CD4-positive, alpha-beta T cell treated with Interleukin-1 beta for 1 hour (primary cell): ENCODE measurements around the gene DHX9.

Experiments used
- DNase-seq, 2 donors: peaks; one replicate each; pipeline ENCODE4 v3.0.0-alpha.2; 2020 to 2022

Gene DHX9

GRCh38 chr1:182839209-182840066 is at the start of gene DHX9:
Gene DHX9 (plus strand): TSS chr1:182839347. CDS start chr1:182842567, 3,220 bp downstream.
- DNase-seq = peak; percentile 93 to 95

GRCh38 chr1:182791281-182792179 is 47.6 kb upstream of the DHX9 start:
- DNase-seq = no peak

GRCh38 chr1:182794091-182794490 is 45.1 kb upstream of the DHX9 start:
- no peak for DNase-seq

- peak in 1 of 2 donors; percentile 16 for DNase-seq
Observed at GRCh38 chr1:182794676-182795201, 44.4 kb upstream of the DHX9 start.

- peak in 1 of 2 donors; percentile 43 for DNase-seq
Observed at GRCh38 chr1:182795563-182796228, 43.5 kb upstream of the DHX9 start.

GRCh38 chr1:182802006-182802803 is 36.9 kb upstream of the DHX9 start:
- no peak for DNase-seq

GRCh38 chr1:182803846-182804245 is 35.3 kb upstream of the DHX9 start:
- DNase-seq = no peak

- no peak for DNase-seq
Observed at GRCh38 chr1:182806015-182806678, 33.0 kb upstream of the DHX9 start.

GRCh38 chr1:182807907-182808306 is 31.2 kb upstream of the DHX9 start:
- DNase-seq = no peak

- DNase-seq = no peak
Observed at GRCh38 chr1:182809414-182809957, 29.7 kb upstream of the DHX9 start.

GRCh38 chr1:182811975-182812722 is 27.0 kb upstream of the DHX9 start:
- DNase-seq = no peak

GRCh38 chr1:182816863-182817262 is 22.3 kb upstream of the DHX9 start:
- DNase-seq = no peak

- DNase-seq = no peak
Observed at GRCh38 chr1:182817802-182818201, 21.3 kb upstream of the DHX9 start.

GRCh38 chr1:182823220-182823619 is 15.9 kb upstream of the DHX9 start:
- no peak for DNase-seq

- no peak for DNase-seq
Observed at GRCh38 chr1:182826892-182827291, 12.3 kb upstream of the DHX9 start.

- DNase-seq = no peak
Observed at GRCh38 chr1:182829285-182829932, 9.7 kb upstream of the DHX9 start.

- no peak for DNase-seq
Observed at GRCh38 chr1:182833271-182833670, 5.9 kb upstream of the DHX9 start.

GRCh38 chr1:182834326-182834725 is 4.8 kb upstream of the DHX9 start:
- DNase-seq = no peak

GRCh38 chr1:182835806-182836205 is 3.3 kb upstream of the DHX9 start:
- no peak for DNase-seq
